Loucy (cell line): ENCODE results near the gene TMEM119.

Experiments used
- EZH2phosphoT487 ChIP-seq: fragments of 200-600 bp; IDR thresholded peaks from 2 replicates; pipeline ENCODE4 v1.6.1; 2018; ENCODE audit warnings: antibody characterized with exemption, mild to moderate bottlenecking, moderate library complexity, borderline replicate concordance
- TF ChIP-seq, protein P1 (sequence below): fragments of 200-600 bp; sonication (generic); conservative IDR thresholded peaks from 2 replicates; pipeline ENCODE4 v1.5.1; 2014; ENCODE audit warnings: mild to moderate bottlenecking, antibody characterized with exemption, low read length

- TF ChIP-seq, protein P1, sequence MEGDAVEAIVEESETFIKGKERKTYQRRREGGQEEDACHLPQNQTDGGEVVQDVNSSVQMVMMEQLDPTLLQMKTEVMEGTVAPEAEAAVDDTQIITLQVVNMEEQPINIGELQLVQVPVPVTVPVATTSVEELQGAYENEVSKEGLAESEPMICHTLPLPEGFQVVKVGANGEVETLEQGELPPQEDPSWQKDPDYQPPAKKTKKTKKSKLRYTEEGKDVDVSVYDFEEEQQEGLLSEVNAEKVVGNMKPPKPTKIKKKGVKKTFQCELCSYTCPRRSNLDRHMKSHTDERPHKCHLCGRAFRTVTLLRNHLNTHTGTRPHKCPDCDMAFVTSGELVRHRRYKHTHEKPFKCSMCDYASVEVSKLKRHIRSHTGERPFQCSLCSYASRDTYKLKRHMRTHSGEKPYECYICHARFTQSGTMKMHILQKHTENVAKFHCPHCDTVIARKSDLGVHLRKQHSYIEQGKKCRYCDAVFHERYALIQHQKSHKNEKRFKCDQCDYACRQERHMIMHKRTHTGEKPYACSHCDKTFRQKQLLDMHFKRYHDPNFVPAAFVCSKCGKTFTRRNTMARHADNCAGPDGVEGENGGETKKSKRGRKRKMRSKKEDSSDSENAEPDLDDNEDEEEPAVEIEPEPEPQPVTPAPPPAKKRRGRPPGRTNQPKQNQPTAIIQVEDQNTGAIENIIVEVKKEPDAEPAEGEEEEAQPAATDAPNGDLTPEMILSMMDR, result no peak
- TF ChIP-seq EZH2phosphoT487, result no peak
Measured at GRCh38 chr12:108605690-108606406, 8.0 kb upstream of the TMEM119 start.
